ENCODE results near the gene ARHGDIA.

The ARHGDIA gene

GRCh38 chr17:81905993-81906392 lies 34.9 kb upstream of the ARHGDIA start:
- no peak for DNase-seq

GRCh38 chr17:81905424-81905875 lies 34.3 kb upstream of the ARHGDIA start:
- DNase-seq = no peak

- DNase-seq = no peak
Measured at GRCh38 chr17:81904600-81905423, 33.7 kb upstream of the ARHGDIA start.

GRCh38 chr17:81903896-81904599 lies 32.9 kb upstream of the ARHGDIA start:
- DNase-seq = no peak

GRCh38 chr17:81903415-81903831 lies 32.3 kb upstream of the ARHGDIA start:
- no peak for DNase-seq

GRCh38 chr17:81902653-81903414 lies 31.7 kb upstream of the ARHGDIA start:
- no peak for DNase-seq

- no peak for DNase-seq
Measured at GRCh38 chr17:81902023-81902652, 31.0 kb upstream of the ARHGDIA start, which contains the start of gene NPB. NPB (plus strand) TSS chr17:81902238; CDS start chr17:81902278, 40 bp downstream.

- DNase-seq = no peak
Measured at GRCh38 chr17:81901167-81902022, 30.3 kb upstream of the ARHGDIA start.

- DNase-seq = no peak
Measured at GRCh38 chr17:81900181-81900820, 29.2 kb upstream of the ARHGDIA start.

GRCh38 chr17:81899514-81900166 lies 28.5 kb upstream of the ARHGDIA start:
- DNase-seq = no peak

GRCh38 chr17:81898885-81899284 lies 27.7 kb upstream of the ARHGDIA start:
- DNase-seq = no peak

GRCh38 chr17:81898029-81898866 lies 27.1 kb upstream of the ARHGDIA start:
- no peak for DNase-seq

GRCh38 chr17:81895400-81895799 lies 24.3 kb upstream of the ARHGDIA start:
- DNase-seq = no peak

GRCh38 chr17:81891303-81891552 lies 20.1 kb upstream of the ARHGDIA start:
- DNase-seq = no peak

GRCh38 chr17:81890447-81891302 lies 19.5 kb upstream of the ARHGDIA start:
- no peak for DNase-seq

GRCh38 chr17:81889602-81890001 lies 18.5 kb upstream of the ARHGDIA start:
- no peak for DNase-seq

GRCh38 chr17:81888988-81889595 lies 18.0 kb upstream of the ARHGDIA start:
- no peak for DNase-seq

GRCh38 chr17:81888105-81888987 lies 17.2 kb upstream of the ARHGDIA start:
- no peak for DNase-seq
